ENCODE measurements around the gene CYP27B1.
A peak's percentile ranks its signal among the peaks of the same experiment; 100 is the strongest.

CYP27B1 gene

GRCh38 chr12:57766464-57767304 lies at the start of gene CYP27B1:
Gene CYP27B1 (minus strand): TSS chr12:57767078. CDS start chr12:57767041, 37 bp downstream.
- peak; percentile 44 for DNase-seq (ENCODE audit: low read depth)
- peak within 1 kb of the TSS; percentile 38 for H3K4me3 ChIP-seq (ENCODE audit: low read depth, low read length)
- TF ChIP-seq CTCF (conservative IDR thresholded peaks at IDR 0.05; ENCODE audit: low read depth, low read length): no peak

- no peak for TF ChIP-seq CTCF (conservative IDR thresholded peaks at IDR 0.05; ENCODE audit: low read depth, low read length)
- DNase-seq (ENCODE audit: low read depth): no peak
- no peak overlapping the region for H3K4me3 ChIP-seq (ENCODE audit: low read depth, low read length)
Observed at GRCh38 chr12:57816001-57816854, 49.4 kb upstream of the CYP27B1 start.

- no peak for DNase-seq (ENCODE audit: low read depth)
- peak; percentile 41 for TF ChIP-seq CTCF (conservative IDR thresholded peaks at IDR 0.05; ENCODE audit: low read depth, low read length)
- H3K4me3 ChIP-seq (ENCODE audit: low read depth, low read length): no peak overlapping the region
Observed at GRCh38 chr12:57815177-57816000, 48.5 kb upstream of the CYP27B1 start.

GRCh38 chr12:57813971-57814772 lies 47.3 kb upstream of the CYP27B1 start:
- TF ChIP-seq CTCF (conservative IDR thresholded peaks at IDR 0.05; ENCODE audit: low read depth, low read length): peak; percentile 32
- DNase-seq (ENCODE audit: low read depth): peak; percentile 42
- H3K4me3 ChIP-seq (ENCODE audit: low read depth, low read length): no peak overlapping the region

- H3K4me3 ChIP-seq (ENCODE audit: low read depth, low read length): no peak overlapping the region
- no peak for TF ChIP-seq CTCF (conservative IDR thresholded peaks at IDR 0.05; ENCODE audit: low read depth, low read length)
- DNase-seq (ENCODE audit: low read depth): peak; percentile 65
Observed at GRCh38 chr12:57813111-57813970, 46.5 kb upstream of the CYP27B1 start.

All from choroid plexus epithelial cell (primary cell).